CD4-positive, alpha-beta T cell (primary cell): Measurements from ENCODE around the gene TMEM144. TPM values are rescaled to one million over a fixed set of nuclear protein-coding genes. Genes with fewer than 3 reads are reported as not detected.

Experiments
- ATAC-seq: fragments of 200-7000 bp; cut with Tn5 transposase; one replicate; pipeline ENCODE4 v1.10.0; 2022; ENCODE audit warnings: mild to moderate bottlenecking; ENCODE audit not compliant: poor library complexity
- CTCF ChIA-PET: fragments of 350-600 bp; sonication (Branson Sonifier 250); formaldehyde crosslinking; loops from one replicate; lab custom pipeline; 2021; ENCODE audit warnings: antibody characterized with exemption, inconsistent platforms; lab: Charles Lee
- POLR2A ChIA-PET: fragments of 350-600 bp; sonication (Branson Sonifier 250); formaldehyde crosslinking; loops from one replicate; lab custom pipeline; 2021; ENCODE audit warnings: antibody characterized with exemption, inconsistent platforms; lab: Charles Lee
- DNase-seq, 14 experiments: peaks; one replicate each; pipeline ENCODE4 v3.0.0-alpha.2; 2013 to 2020; ENCODE audit warnings: mixed read lengths in 2 of 14
- H3K27ac ChIP-seq, 2 donors: one replicate each; pipeline versions ENCODE4 v1.5.1 to v1.7.0; 2013; ENCODE audit warnings: low read length in 2 of 2, low read depth in 1 of 2, mild to moderate bottlenecking in 1 of 2
- H3K27me3 ChIP-seq, 2 experiments: 1 replicate in 1 of 2; 2 replicates in 1 of 2; pipeline versions ENCODE4 v1.6.1 to v1.7.0; 2013; ENCODE audit warnings: low read length in 2 of 2, control low read depth in 1 of 2, mild to moderate bottlenecking in 1 of 2, moderate library complexity in 1 of 2; ENCODE audit not compliant: insufficient read depth in 2 of 2, control insufficient read depth in 1 of 2
- H3K36me3 ChIP-seq: one replicate; pipeline ENCODE4 v1.6.1; 2013; ENCODE audit warnings: low read length, control low read depth; ENCODE audit not compliant: insufficient read depth
- H3K4me1 ChIP-seq: one replicate; pipeline ENCODE4 v1.6.1; 2013; ENCODE audit warnings: low read length, control low read depth; ENCODE audit not compliant: insufficient read depth
- H3K4me3 ChIP-seq: one replicate; pipeline ENCODE4 v1.5.1; 2013; ENCODE audit warnings: mild to moderate bottlenecking, low read length, moderate library complexity
- H3K9me3 ChIP-seq, 2 experiments: 1 replicate in 1 of 2; 2 replicates in 1 of 2; pipeline versions ENCODE4 v1.6.1 to v1.7.0; 2013; ENCODE audit warnings: low read length in 2 of 2, mild to moderate bottlenecking in 2 of 2, control low read depth in 1 of 2, moderate library complexity in 1 of 2; ENCODE audit not compliant: control insufficient read depth in 1 of 2, insufficient read depth in 1 of 2
- H3K27ac Mint-ChIP-seq: one replicate; pipeline ENCODE4 v1.8.0; 2020; ENCODE audit warnings: mixed read lengths
- H3K27me3 Mint-ChIP-seq: one replicate; pipeline ENCODE4 v1.8.0; 2021; ENCODE audit warnings: mixed read lengths
- H3K36me3 Mint-ChIP-seq: one replicate; pipeline ENCODE4 v1.8.0; 2021; ENCODE audit warnings: low read depth, mixed read lengths
- H3K4me1 Mint-ChIP-seq: one replicate; pipeline ENCODE4 v1.8.0; 2021; ENCODE audit warnings: low read depth, mixed read lengths
- H3K4me3 Mint-ChIP-seq: one replicate; pipeline ENCODE4 v1.8.0; 2020; ENCODE audit warnings: mild to moderate bottlenecking, mixed read lengths
- H3K9me3 Mint-ChIP-seq: one replicate; pipeline ENCODE4 v1.8.0; 2020; ENCODE audit warnings: mixed read lengths
- CTCF ChIP-seq: fragments of 200-600 bp; IDR thresholded peaks from one replicate; pipeline ENCODE4 v1.8.0; 2022; ENCODE audit warnings: antibody characterized with exemption, mild to moderate bottlenecking
- intact Hi-C, 2 experiments: fragments of 100-400 bp; cut with DNase I in 1 of 2; cut with micrococcal nuclease in 1 of 2; formaldehyde crosslinking; loops; one replicate each; pipeline versions ENCODE4 v1.15.1 to v1.9.0; 2023 to 2025; cut with DNase I, micrococcal nuclease
- total RNA-seq, 174 experiments: library from RNA in 2 of 174; stranded (reverse) in 2 of 174; gene quantifications; one replicate each; pipeline ENCODE4 v1.2.3 and lab custom pipeline; 2021 to 2026

Gene TMEM144
- total RNA-seq, 2 experiments from 2014 or later = 0.45 TPM; not detected in 1

DNA sequence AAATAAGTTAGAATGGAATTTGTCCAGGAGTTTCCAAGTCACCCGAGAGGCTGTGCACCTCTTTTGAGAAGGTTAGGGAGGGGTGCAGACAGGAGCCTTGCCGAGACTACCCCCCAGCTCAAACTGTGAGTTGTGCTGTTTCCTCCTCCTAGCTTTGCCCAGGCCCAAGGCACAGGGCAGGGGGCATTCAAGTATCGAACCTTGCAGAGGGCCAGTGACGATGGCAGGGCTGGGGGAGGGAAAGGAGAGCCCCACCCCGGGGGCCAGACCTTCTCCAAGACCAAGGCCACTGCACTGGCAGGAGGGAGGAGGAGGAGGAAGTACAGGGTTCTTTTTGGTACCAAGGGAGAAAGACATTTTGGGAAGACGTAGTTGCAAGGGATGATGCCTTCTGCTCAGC is 80.6 kb downstream of the TMEM144 start:
- H3K4me1 Mint-ChIP-seq = no peaks in the 10 kb centered on the region
- TF ChIP-seq CTCF = no peak
- DNase-seq (no peak), ATAC-seq (no peak)
- Histone ChIP-seq H3K4me3 (no peak overlapping the region), H3K27me3 (no peaks in the 10 kb centered on the region), H3K9me3 (peaks cover 0 to 22% of the 10 kb centered on the region in 2 experiments), H3K36me3 (no peaks in the 10 kb centered on the region), H3K4me1 (no peaks in the 10 kb centered on the region), H3K27ac (no peak overlapping the region)
- peaks cover 6% of the 10 kb centered on the region for H3K9me3 Mint-ChIP-seq
- ChIA-PET CTCF (no interaction called here), POLR2A (no interaction called here)
- H3K4me3 Mint-ChIP-seq = no peak overlapping the region
- intact Hi-C loops = no loop called here
- no peak overlapping the region for H3K27ac Mint-ChIP-seq
- H3K36me3 Mint-ChIP-seq = no peaks in the 10 kb centered on the region
- H3K27me3 Mint-ChIP-seq = no peaks in the 10 kb centered on the region

DNA sequence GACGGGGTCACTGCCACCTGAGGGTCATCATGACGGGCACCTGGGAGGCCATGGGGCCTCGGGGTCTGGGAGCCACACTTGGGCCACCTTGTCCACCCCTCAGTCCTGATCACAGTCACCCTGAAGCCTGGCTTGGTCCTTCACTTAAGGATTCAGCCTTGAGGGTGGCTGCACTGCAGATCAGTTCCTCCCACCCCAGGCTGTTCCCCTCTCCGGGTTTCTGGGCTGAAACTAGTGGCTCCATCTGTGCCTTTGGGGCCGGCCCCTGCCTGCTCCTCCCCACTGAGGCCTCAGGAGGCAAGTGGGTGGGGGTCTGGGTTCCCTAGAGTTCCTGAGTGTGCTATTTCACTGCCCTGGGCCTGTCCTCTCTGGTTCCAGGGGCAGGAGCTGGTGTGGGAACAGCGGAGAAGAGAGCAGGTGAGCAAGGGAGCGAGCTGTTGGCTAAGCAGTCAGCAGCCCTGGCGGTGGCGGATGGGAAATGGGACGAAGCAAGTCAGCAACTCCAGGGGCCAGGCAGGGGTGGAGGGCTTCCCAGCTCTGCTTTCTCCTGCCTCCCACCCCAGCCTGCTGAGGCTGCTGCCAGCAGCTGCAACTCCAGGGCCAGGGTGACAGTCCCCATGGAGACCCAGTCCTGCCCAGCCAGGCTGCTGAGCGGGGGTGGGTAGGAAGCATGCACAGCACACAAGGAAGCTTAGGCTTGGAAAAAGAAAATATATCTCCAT is 81.2 kb downstream of the TMEM144 start:
- H3K4me3 Mint-ChIP-seq = no peak overlapping the region
- H3K4me1 Mint-ChIP-seq = no peaks in the 10 kb centered on the region
- no peak overlapping the region for H3K4me3 ChIP-seq
- peaks cover 6% of the 10 kb centered on the region for H3K9me3 Mint-ChIP-seq
- H3K36me3 ChIP-seq = no peaks in the 10 kb centered on the region
- POLR2A ChIA-PET = no interaction called here
- H3K27me3 ChIP-seq = no peaks in the 10 kb centered on the region
- no peak overlapping the region for H3K27ac Mint-ChIP-seq
- intact Hi-C loops = no loop called here
- H3K4me1 ChIP-seq = no peaks in the 10 kb centered on the region
- ATAC-seq = no peak
- no peak for DNase-seq
- no peak for TF ChIP-seq CTCF
- no peaks in the 10 kb centered on the region for H3K27me3 Mint-ChIP-seq
- H3K9me3 ChIP-seq = peaks cover 0 to 22% of the 10 kb centered on the region in 2 experiments
- H3K27ac ChIP-seq = no peak overlapping the region
- H3K36me3 Mint-ChIP-seq = no peaks in the 10 kb centered on the region
- CTCF ChIA-PET = no interaction called here

DNA sequence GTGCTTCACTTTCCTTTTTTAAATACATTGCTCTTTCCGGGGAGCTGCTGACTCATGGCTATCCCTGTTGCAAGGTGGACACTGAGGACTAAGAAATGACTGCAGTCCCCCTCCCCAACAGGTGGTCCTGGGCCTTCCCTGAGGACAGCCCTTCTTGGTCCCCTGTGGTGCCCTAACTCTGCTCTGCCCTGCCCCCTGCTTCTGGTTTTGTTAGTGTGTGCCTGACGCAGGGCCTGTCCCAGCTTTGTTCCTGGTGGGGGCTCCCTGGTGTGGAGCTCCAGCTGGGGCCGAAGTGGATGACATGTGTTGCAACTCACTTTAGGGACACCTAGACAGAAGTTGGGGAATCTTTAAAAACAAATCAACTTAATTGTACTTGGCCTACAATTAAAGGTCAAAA is 81.9 kb downstream of the TMEM144 start:
- H3K27ac Mint-ChIP-seq = no peak overlapping the region
- H3K9me3 Mint-ChIP-seq = peaks cover 6% of the 10 kb centered on the region
- no peak for TF ChIP-seq CTCF
- H3K27me3 Mint-ChIP-seq = no peaks in the 10 kb centered on the region
- ChIA-PET CTCF (no interaction called here), POLR2A (no interaction called here)
- Histone ChIP-seq H3K4me3 (no peak overlapping the region), H3K9me3 (peaks cover 0 to 22% of the 10 kb centered on the region in 2 experiments), H3K36me3 (no peaks in the 10 kb centered on the region), H3K27ac (no peak overlapping the region), H3K27me3 (no peaks in the 10 kb centered on the region), H3K4me1 (no peaks in the 10 kb centered on the region)
- no peak for DNase-seq
- H3K4me3 Mint-ChIP-seq = no peak overlapping the region
- ATAC-seq = no peak
- intact Hi-C loops = no loop called here
- H3K4me1 Mint-ChIP-seq = no peaks in the 10 kb centered on the region
- H3K36me3 Mint-ChIP-seq = no peaks in the 10 kb centered on the region
